HEK293 (cell line): ENCODE data around the gene HSD17B7.

Experiments used
- GLIS2 ChIP-seq: fragments of 450-650 bp; formaldehyde crosslinking; IDR thresholded peaks from 2 replicates; pipeline ENCODE4 v1.5.1; 2016; ENCODE audit warnings: missing biosample characterization, missing genetic modification characterization
- HOXA7 ChIP-seq: sonication (generic); formaldehyde crosslinking; IDR thresholded peaks from 2 replicates; pipeline ENCODE4 v1.8.1; 2022; ENCODE audit warnings: missing genetic modification reagents, borderline replicate concordance
- PRDM10 ChIP-seq: fragments of 450-650 bp; formaldehyde crosslinking; IDR thresholded peaks from 2 replicates; pipeline ENCODE4 v1.5.1; 2016; ENCODE audit warnings: missing biosample characterization, missing genetic modification characterization
- ZBTB11 ChIP-seq: fragments of 450-650 bp; formaldehyde crosslinking; conservative IDR thresholded peaks from 2 replicates; pipeline ENCODE4 v1.5.1; 2016; ENCODE audit warnings: low read depth, missing biosample characterization, missing genetic modification characterization
- ZEB2 ChIP-seq: fragments of 450-650 bp; formaldehyde crosslinking; IDR thresholded peaks from 2 replicates; pipeline ENCODE4 v1.5.1; 2016; ENCODE audit warnings: missing biosample characterization, missing genetic modification characterization
- ZFP69B ChIP-seq: fragments of 450-650 bp; formaldehyde crosslinking; IDR thresholded peaks from 2 replicates; pipeline ENCODE4 v1.5.1; 2016; ENCODE audit warnings: missing biosample characterization, missing genetic modification characterization
- ZIC2 ChIP-seq: fragments of 450-650 bp; formaldehyde crosslinking; IDR thresholded peaks from 2 replicates; pipeline ENCODE4 v1.5.1; 2016; ENCODE audit warnings: missing biosample characterization, missing genetic modification characterization
- ZNF121 ChIP-seq: fragments of 450-650 bp; formaldehyde crosslinking; IDR thresholded peaks from 2 replicates; pipeline ENCODE4 v1.5.1; 2016; ENCODE audit warnings: missing biosample characterization, missing genetic modification characterization
- ZNF223 ChIP-seq: fragments of 450-650 bp; formaldehyde crosslinking; IDR thresholded peaks from 2 replicates; pipeline ENCODE4 v1.5.1; 2016; ENCODE audit warnings: missing biosample characterization, missing genetic modification characterization
- ZNF311 ChIP-seq: fragments of 450-650 bp; formaldehyde crosslinking; IDR thresholded peaks from 2 replicates; pipeline ENCODE4 v1.5.1; 2017; ENCODE audit warnings: missing biosample characterization, missing genetic modification characterization, borderline replicate concordance
- ZNF324 ChIP-seq: fragments of 450-650 bp; formaldehyde crosslinking; IDR thresholded peaks from 2 replicates; pipeline ENCODE4 v1.5.1; 2016; ENCODE audit warnings: missing biosample characterization, missing genetic modification characterization
- ZNF398 ChIP-seq: fragments of 450-650 bp; formaldehyde crosslinking; IDR thresholded peaks from 2 replicates; pipeline ENCODE4 v1.5.1; 2017; ENCODE audit warnings: missing biosample characterization, missing genetic modification characterization
- ZNF404 ChIP-seq: fragments of 450-650 bp; formaldehyde crosslinking; IDR thresholded peaks from 2 replicates; pipeline ENCODE4 v1.5.1; 2017; ENCODE audit warnings: missing biosample characterization, missing genetic modification characterization
- ZNF488 ChIP-seq: fragments of 450-650 bp; formaldehyde crosslinking; IDR thresholded peaks from 2 replicates; pipeline ENCODE4 v1.5.1; 2016; ENCODE audit warnings: missing biosample characterization, missing genetic modification characterization
- ZNF521 ChIP-seq: fragments of 450-650 bp; formaldehyde crosslinking; IDR thresholded peaks from 2 replicates; pipeline ENCODE4 v1.5.1; 2017; ENCODE audit warnings: missing biosample characterization, mild to moderate bottlenecking, missing genetic modification characterization
- ZNF610 ChIP-seq: fragments of 450-650 bp; formaldehyde crosslinking; IDR thresholded peaks from 2 replicates; pipeline ENCODE4 v1.5.1; 2016; ENCODE audit warnings: missing biosample characterization, missing genetic modification characterization, borderline replicate concordance
- ZNF654 ChIP-seq: fragments of 450-650 bp; formaldehyde crosslinking; IDR thresholded peaks from 2 replicates; pipeline ENCODE4 v1.5.1; 2016; ENCODE audit warnings: low read depth, missing biosample characterization, missing genetic modification characterization
- ZNF660 ChIP-seq: fragments of 450-650 bp; IDR thresholded peaks from 2 replicates; pipeline ENCODE4 v1.5.1; 2018; ENCODE audit warnings: missing biosample characterization, mild to moderate bottlenecking, missing genetic modification characterization
- ZNF692 ChIP-seq: fragments of 450-650 bp; formaldehyde crosslinking; IDR thresholded peaks from 2 replicates; pipeline ENCODE4 v1.5.1; 2016; ENCODE audit warnings: missing biosample characterization, missing genetic modification characterization
- ZNF701 ChIP-seq: fragments of 450-650 bp; formaldehyde crosslinking; IDR thresholded peaks from 2 replicates; pipeline ENCODE4 v1.5.1; 2016; ENCODE audit warnings: missing biosample characterization, missing genetic modification characterization
- ZNF843 ChIP-seq: fragments of 450-650 bp; formaldehyde crosslinking; IDR thresholded peaks from 2 replicates; pipeline ENCODE4 v1.5.1; 2016; ENCODE audit warnings: missing biosample characterization, missing genetic modification characterization
- ZSCAN16 ChIP-seq: fragments of 450-650 bp; formaldehyde crosslinking; IDR thresholded peaks from 2 replicates; pipeline ENCODE4 v1.5.1; 2016; ENCODE audit warnings: missing biosample characterization, missing genetic modification characterization
- TF ChIP-seq, protein P1 (sequence below): fragments of 450-650 bp; formaldehyde crosslinking; IDR thresholded peaks from 2 replicates; pipeline ENCODE4 v1.5.1; 2016; ENCODE audit warnings: missing biosample characterization, missing genetic modification characterization
- TF ChIP-seq, protein P2 (sequence below): fragments of 450-650 bp; formaldehyde crosslinking; IDR thresholded peaks from 2 replicates; pipeline ENCODE4 v1.5.1; 2016; ENCODE audit warnings: missing biosample characterization, missing genetic modification characterization

The HSD17B7 gene

DNA sequence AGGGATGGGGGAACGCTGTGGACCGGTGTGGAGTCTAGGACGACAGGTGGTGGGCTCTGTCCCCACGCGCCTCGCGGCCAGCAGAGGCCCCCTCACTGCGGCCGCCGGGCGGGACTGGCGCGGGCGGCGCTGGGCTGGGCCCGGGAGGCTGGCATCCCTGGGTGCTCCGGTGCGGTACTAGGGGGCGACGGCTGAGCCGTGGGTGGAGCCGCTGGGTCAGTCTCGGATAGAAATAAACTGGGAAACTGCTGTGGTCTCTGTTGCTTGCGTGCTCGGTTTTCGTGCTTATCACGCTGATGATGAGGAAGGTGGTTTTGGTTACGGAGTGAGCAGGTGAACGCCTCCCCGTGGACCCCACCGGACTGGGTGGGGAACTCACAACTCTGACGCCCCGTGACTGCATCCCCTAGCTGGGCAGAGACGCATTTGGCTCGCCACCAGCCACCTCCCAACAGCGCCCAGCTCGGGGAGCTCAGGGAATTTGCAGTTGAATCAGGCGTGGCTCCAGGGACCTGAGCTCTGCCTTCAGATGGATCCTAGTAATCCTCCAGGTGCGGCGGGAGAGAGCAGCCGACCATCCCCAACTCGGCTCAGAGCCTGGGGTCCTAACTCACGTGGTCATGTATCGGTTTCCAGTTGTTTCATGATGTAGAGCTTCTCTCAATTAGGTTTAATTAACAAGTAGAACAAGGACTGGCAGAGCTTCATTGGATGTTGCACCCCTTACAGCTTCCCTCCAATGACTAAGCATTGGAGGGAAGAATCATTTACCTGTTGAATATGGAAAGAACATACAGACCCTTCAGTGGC lies 32.1 kb downstream of the HSD17B7 start (continued):
- TF ChIP-seq HOXA7 (CRISPR knock-in tag) (no peak), ZSCAN16 (tag by site-specific recombination) (no peak), ZNF311 (tag by site-specific recombination) (no peak), ZEB2 (tag by site-specific recombination) (no peak), ZNF610 (tag by site-specific recombination) (no peak), ZNF404 (tag by site-specific recombination) (no peak), ZNF324 (no peak), ZNF692 (tag by site-specific recombination) (peak; percentile 97), ZNF121 (no peak), ZFP69B (tag by site-specific recombination) (peak; percentile 93), PRDM10 (tag by site-specific recombination) (peak; percentile 34; the same call in 1 of the 2 replicates), ZNF521 (tag by site-specific recombination) (no peak), ZBTB11 (peak; percentile 49), ZNF654 (tag by site-specific recombination) (no peak), ZNF398 (tag by site-specific recombination) (no peak), ZNF843 (tag by site-specific recombination) (no peak), ZNF488 (no peak), ZIC2 (tag by site-specific recombination) (peak; percentile 68), ZNF701 (tag by site-specific recombination) (no peak), ZNF660 (tag by site-specific recombination) (peak; percentile 14; the same call in 1 of the 2 replicates), ZNF223 (no peak), GLIS2 (tag by site-specific recombination) (peak; percentile 94)
- TF ChIP-seq, protein P1, sequence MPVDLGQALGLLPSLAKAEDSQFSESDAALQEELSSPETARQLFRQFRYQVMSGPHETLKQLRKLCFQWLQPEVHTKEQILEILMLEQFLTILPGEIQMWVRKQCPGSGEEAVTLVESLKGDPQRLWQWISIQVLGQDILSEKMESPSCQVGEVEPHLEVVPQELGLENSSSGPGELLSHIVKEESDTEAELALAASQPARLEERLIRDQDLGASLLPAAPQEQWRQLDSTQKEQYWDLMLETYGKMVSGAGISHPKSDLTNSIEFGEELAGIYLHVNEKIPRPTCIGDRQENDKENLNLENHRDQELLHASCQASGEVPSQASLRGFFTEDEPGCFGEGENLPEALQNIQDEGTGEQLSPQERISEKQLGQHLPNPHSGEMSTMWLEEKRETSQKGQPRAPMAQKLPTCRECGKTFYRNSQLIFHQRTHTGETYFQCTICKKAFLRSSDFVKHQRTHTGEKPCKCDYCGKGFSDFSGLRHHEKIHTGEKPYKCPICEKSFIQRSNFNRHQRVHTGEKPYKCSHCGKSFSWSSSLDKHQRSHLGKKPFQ (tag by site-specific recombination) = no peak
- TF ChIP-seq, protein P2, sequence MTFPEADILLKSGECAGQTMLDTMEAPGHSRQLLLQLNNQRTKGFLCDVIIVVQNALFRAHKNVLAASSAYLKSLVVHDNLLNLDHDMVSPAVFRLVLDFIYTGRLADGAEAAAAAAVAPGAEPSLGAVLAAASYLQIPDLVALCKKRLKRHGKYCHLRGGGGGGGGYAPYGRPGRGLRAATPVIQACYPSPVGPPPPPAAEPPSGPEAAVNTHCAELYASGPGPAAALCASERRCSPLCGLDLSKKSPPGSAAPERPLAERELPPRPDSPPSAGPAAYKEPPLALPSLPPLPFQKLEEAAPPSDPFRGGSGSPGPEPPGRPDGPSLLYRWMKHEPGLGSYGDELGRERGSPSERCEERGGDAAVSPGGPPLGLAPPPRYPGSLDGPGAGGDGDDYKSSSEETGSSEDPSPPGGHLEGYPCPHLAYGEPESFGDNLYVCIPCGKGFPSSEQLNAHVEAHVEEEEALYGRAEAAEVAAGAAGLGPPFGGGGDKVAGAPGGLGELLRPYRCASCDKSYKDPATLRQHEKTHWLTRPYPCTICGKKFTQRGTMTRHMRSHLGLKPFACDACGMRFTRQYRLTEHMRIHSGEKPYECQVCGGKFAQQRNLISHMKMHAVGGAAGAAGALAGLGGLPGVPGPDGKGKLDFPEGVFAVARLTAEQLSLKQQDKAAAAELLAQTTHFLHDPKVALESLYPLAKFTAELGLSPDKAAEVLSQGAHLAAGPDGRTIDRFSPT (tag by site-specific recombination) = 0 out of 2 replicates have a peak, but pooled peaks have one; percentile 59
